HG02973 (cell line): ENCODE measurements around the gene AGTRAP.

ENCODE experiments used
- ATAC-seq: cut with Tn5 transposase; IDR thresholded peaks from one replicate; pipeline ENCODE4 v1.9.1; 2021; ENCODE audit warnings: moderate library complexity; ENCODE audit not compliant: unreplicated experiment

The AGTRAP gene

DNA sequence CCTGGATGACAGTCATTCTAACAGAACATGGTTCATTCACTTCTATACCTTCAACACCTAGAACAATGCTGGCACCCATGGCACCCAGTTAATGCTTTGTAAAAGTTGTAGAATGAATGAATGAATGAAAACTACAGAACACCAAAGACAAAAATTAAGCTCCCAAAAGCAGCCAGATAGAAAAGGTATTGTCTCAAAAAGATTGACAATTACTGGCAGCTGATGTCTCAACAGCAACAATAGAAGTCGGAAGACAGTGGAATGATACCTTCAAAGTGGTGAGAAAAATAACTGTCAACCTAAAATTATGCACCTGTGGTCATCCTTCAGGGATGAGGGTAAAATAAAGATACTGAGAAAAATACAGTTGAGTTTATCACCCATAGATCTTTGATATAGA, 21.1 kb downstream of the AGTRAP start:
- no peak for ATAC-seq

DNA sequence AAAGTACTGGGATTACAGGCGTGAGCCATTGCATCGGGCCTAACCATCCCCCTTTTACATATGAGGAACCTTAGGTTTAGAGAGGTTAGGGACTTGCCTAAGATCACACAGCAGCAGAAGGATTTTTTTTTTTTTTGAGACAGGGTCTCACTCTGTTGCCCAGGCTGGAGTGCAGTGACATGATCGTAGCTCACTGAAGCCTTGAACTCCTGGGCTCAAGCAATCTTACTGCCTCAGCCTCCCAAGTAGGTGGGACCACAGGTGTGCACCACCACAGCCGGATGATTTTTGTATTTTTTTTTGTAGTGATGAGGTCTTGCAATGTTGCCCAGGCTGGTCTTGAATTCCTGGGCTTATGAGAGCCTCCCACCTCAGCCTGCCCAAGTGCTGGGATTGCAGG, 23.9 kb downstream of the AGTRAP start:
- no peak for ATAC-seq

DNA sequence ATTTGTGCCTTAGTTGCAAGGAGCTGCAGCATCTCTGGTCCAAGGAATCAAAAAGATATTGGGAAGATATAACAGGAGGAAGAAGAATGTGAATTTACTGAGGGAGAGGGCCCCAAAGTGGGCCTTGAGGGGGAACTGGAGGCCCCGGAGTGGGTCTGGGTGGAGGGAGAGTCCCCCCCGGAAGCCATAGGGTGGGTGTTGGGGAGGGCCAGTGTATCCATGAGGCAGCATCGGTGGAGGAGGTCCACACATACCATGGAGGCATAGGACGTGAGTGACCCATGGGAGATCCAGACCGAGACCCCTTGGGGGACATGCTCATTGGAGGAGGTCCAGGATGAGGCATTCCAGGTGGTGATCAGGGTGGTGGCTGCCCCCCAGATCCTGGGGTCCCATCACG, 25.3 kb downstream of the AGTRAP start:
- no peak for ATAC-seq

DNA sequence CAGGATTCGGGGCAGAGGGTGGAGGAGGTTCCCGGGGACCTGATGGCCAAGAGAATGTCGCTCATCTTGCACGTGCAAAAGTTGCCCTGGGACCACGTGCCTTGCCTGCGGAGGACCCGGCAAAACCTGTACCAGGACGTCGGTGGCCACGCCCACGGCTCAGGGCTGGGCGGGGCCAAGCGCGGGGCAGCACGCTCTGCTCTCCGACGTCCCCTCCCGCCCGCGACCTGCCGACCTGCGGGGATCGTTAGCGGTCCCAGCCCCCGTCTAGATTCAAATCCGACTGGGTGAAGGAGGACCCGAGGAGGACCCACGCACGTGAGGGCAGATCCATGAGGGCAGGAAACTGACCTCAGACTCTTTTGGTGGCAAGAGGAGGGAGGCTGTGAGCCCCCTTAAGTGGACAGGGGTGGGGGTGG, 26.1 kb downstream of the AGTRAP start, which contains the start of gene C1orf167:
TSS of gene C1orf167 (plus strand) at position 206 of the 419 bp plus-strand sequence. CDS start 2,208 bp downstream, outside the sequence.
- ATAC-seq, result no peak

DNA sequence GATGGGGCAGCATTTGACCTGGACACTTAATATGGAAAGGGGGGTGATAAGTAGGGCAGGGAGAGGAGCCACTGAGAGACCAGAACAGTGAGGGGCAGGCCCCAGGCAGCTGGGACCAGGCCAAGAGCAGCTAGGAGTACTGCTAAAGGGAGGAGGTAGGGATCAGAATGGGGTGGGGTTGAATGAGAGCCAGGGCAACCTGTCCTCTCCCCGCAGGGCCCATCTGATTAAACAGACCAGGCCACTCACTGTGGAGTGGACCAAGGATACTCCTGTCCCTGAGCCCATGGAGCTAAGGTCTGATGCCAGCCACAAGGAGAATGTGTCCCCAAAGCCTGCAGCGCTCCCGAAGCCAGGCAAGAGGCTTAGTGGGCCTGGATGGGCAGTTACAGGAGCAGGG, 28.2 kb downstream of the AGTRAP start:
- no peak for ATAC-seq

DNA sequence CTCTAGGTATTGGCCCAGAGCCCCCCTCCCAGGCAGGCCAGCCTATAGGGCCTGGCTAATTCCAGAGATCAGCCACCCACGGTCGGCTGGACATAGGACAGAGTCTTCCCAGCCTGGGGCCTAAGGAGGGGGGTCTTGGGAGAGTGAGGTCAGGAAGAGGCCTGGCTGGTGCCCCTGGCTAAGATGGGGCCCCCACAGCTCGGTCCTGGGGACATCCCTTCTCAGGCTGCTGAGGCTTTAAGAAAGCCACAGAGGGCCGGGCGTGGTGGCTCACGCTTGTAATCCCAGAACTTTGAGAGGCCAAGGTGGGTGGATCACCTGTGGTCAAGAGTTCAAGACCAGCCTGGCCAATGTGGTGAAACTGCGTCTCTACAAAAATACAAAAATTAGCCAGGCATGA, 28.6 kb downstream of the AGTRAP start:
- no peak for ATAC-seq

DNA sequence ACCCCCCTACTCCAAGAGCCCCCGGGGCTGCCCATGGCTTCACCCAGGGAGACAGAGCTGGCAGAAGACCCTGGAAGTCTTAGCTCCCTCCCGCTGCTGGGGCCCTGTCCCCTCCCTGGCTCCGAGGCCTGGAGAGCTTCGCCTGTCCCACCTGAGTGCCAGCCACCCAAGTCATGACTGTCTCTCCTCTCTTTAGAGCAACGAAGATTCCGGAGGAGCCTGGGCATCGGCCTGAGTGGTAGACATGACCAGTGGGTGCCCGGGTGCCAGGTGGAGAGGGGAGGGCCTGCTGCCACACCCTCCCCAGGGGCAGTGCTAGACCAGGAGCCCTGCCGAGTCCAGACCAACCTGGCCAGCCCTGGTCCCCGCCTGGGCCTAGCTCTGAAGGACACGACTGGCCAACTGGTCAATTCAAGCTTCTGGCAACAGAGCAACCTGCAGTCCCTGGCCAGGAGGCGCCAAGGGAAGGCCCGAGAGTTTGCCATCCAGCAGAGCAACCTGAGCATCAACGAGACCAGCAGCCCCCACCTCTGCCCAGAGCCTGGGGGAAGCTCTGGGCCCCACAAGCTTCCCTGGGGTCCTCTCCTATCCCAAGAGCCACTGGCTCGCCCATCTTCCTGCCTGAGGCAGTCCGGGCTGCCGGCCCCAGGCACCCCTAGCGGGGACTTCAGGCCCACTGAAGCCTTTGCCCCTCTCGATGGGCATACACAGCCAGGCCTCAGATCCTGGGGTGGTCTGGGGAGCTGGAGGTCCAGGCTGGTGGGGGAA, 29.9 kb downstream of the AGTRAP start:
- ATAC-seq, result no peak

DNA sequence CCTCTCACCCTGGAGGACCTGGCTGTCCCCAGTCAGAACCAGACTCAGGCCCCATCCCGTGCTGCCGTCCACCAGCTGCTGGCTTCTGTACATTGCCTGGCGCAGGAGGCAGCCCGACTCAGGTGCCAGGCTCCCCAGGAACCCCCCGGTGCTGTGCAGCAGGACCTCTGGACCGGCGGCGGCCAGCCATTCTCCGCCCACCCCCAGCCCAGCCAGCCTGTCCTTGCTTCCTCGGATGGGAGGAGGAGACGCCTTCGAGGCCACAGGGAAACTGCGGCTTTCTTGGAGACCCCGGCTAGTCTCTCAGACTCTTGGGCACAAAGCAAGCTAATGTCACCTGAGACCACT, 30.5 kb downstream of the AGTRAP start:
- no peak for ATAC-seq

DNA sequence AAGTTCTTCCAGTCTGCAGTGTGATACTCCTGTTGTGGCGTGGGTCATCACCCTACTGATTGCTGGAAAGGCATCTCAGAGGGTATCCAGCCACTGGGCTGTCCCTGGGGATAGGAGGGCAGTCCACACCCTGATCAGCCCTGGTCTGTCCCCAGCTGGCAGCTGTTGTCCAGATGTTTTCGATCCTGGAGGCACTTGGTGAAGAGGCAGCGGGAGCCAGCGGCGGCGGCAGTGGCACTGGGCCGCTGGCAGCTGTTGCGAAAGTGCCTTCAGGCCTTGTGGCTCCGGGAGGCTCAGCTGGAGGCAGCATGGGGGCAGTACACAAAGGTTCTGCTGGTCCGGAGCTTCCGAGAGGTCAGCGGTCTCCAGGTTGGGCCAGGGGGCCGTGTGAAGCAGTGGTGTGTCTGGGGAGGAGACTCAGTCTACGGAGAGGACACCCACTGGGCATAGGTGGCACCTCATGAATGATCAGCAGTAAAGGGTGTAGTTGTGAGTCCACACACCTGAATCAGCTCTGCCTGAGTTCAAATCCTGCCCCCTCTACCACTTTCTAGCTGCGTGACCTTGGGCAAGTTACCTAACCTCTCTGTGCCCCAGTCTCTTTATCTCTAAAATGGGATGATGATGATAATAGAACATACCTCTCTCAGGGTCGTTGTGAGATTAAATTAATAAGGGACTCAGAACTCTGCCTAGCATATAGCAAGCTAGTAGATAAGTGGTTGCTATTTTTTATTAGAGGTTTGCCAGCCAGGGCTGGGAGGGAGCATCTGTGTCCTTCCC, 32.2 kb downstream of the AGTRAP start:
- no peak for ATAC-seq

DNA sequence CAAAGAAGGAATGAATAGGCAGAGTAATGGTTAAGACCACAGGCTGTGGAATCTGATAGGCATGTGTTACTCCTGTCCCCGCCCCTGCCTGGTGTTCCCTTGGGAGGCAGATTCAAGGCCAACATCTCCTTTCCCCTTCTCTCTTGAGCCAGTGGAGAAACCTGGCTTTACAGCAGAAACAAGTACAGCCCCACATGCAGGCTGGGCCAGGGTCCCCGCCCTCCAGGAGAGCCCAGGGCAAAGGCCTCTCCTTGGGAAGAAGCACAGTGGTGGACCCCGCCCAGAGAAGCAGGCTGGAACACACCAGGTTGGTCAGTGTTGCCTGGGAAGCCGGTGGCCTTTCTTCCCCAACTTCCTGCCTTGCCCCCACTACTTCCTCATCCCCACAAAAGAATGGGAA, 32.9 kb downstream of the AGTRAP start:
- no peak for ATAC-seq

DNA sequence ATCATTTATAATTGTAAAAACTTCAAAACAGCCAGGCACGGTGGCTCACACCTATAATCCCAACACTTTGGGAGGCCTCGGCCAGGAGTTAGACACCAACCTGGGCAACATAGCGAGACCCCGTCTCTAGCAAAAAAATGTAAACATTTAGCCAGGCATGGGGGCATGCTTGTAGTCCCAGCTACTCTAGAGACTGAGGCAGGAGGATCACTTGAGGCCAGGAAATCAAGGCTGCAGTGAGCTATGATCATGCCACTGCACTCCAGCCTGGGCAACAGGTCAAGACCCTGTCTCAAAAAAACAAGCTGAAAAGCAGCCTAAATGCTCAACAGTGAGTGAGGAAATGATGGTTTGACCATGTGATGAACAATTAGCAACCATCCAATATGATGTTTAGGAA, 33.3 kb downstream of the AGTRAP start:
- ATAC-seq, result no peak

DNA sequence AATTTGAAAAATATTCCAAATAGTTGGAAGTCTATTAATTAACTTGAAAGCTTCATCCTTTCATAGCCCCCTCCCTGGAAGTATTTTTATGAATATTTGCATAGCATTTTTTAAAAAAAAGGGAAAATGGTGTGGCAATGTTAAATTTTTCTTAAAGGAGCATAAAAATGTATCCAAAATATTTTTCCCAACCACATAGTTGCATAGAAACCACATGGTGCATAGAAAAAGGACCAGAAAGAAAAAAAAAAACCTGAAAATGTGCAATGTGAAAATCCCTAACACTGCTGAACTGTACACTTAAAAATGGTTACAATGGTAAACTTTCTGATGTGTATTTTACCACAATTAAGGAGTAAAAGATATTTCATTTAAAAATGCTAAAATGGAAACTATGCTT, 34.1 kb downstream of the AGTRAP start:
- no peak for ATAC-seq

DNA sequence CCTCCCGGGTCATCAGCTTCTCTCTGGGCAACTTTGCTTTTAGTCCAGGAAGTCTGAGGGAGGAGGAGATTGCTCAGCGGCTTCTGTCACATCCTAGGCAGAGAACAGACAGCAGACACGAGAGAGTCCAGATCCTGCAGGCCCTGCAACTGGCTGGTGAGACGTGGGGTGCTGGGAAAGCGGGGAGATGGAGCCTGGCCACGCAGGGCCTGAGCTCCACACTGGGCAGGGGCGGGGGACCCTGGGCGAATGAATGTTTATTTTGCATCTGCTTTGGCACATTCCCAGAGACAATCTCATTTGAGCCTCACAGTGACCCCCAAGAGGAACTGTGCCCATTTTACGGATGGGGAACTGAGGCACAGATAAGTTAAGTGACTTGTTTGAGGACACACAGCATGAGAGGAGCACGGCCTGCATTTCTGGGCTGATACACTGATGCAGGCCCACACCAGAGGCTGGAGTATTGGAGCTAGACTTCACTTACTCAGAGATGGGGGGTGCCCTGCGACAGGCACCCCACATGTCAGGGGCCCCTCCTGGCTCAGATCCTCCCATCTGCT, 35.6 kb downstream of the AGTRAP start:
- ATAC-seq, result no peak

DNA sequence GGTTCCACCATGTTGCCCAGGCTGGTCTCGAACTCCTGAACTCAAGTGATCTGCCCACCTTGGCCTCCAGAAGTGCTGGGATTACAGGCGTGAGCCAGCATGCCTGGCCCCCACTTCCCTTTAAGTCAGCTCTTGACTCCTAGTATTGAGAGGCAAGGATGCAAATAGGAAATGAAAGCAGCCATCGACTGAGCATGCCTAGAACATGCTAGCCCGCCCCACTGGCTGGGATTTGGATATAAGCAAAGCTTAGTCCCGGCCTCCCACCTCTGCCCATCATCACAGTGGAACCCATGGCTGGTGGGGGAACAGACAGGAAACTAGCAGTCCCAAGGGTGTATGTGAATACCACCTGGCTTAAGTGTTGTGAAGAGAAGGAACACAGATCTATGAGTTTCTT, 36.5 kb downstream of the AGTRAP start:
- ATAC-seq, result no peak

DNA sequence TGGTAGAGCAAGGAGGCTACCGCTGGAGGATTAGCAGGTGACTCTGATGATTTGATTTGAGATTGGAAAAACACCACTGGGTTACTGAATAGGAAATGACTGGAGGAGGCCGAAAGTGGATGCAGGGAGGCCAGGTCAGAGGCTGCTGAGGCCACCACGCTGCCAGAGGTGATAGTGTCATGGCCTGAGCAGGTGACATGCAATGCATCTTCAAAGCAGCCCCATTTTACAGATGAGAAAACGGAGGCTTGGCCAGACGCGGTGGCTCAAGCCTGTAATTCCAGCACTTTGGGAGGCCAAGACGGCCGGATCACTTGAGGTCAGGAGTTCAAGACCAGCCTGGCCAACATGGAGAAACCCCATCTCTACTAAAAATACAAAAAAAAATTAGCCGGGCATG, 38.8 kb downstream of the AGTRAP start:
- no peak for ATAC-seq

DNA sequence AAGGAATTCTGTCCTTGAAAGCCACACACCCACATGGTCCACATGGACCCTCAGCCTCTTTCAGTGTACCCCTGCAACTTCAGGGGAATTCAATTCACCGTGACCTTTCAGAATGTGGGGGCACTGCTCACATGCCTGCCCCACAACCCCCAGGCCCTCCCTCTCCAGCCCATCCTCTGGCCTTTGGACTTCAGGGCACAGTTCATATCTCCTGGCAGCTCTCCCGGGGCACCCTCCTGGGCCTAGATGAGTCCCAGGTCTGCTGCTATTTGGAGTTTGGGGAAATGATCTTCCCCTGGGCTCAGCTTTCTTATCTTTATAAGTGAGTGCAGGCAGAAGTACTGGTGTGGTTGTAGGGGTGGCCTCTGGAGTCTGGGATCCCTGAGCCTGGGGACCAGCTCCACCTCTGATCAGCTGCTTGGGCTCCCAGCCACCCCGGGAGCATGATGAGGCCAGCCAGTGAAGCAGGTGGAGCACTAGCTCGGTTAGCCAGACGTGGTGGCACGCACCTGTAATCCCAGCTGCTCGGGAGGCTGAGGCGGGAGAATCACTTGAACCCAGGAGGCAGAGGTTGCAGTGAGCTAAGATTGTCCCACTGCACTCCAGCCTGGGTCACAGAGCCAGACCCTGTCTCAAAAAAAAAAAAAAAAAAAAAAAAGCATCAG, 41.9 kb downstream of the AGTRAP start:
- ATAC-seq, result no peak

DNA sequence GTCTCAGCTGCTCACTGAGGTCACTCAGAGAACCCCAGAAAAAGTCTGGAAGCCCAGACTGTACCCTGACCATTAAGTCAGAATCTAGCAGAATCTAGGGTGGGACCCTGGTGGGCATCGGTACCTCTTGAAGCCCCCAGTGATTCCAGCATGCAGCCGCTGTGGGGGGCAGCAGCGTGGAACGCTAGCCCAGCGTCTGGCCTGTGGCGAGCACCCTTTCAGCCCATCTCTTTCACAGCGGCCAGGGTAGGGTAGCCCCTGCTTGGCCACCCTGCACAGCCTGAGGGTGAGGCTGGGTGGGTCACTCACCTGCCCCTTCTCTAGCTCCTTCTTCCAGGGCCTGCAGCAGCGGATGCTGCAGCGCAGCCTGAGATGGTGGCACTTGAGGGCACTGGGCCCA, 42.4 kb downstream of the AGTRAP start:
- no peak for ATAC-seq

DNA sequence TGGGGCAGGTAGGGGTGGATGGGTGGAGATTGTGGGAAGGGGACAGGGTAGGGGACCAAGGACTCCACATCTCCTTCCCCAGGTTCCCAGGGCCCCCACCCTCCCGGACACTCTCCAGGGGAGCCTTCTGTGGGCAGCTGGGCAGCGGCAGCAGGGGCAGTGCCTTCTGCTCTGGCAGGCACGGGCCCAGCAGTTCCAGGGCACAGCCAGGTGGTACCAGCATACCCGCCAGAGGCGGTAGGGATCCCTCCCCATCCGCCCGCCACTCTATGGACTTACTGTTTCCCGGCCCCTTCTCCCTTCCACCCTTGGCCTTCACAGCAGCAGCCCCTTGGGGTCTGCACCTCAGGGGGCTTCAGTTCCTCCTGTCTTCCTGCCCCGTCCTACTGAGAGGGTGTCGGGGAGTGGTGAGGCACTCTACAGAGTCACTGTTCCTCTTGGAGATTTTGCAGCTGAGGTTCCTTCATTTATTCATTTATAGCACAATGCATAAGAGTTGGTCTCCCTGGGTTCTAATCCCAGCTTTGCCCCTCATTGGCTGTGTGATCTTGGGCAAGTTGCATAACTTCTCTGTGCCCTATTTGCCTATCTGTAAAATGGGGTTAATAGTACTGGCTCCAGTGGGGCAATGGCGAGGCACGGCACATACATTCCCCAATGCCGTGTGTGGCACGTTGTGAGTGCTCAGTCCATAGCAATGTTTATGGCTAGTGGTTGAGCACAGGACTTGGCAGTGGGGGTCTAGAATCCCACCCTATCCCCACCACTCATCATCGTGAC, 43.1 kb downstream of the AGTRAP start:
- ATAC-seq, result no peak

DNA sequence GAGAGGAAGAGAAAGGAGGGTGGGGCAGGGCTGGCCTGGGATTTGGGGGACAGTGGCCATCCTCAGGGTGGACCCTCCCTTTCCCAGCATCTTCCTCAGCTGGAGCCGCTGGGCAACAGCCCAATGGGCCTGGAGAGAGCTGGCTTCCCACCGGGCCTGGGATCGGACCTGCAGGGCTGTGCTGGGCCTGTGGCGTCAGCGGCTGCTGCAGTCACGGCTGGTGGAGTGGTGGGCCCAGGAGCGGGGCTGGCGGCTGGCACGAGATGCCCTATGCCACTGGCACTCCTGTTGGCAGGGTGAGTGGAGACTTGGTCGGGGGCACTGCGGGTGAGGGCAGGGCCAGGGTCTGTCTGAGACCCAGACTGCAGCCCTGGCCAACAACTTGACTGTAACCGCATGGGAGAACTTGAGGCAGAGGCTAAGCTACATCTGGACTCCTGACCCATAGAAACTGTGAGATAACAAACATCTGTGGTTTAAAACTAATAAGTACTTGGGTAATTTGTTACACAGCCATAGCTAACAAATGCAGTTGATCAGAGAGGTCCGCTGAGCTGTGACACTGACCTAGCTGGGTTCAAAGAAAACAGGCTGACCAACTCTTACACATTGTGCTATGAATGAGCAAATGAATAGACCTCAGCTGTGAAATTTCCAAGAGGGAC, 43.9 kb downstream of the AGTRAP start:
- ATAC-seq, result no peak
